Measurements from ENCODE around the gene SLC9A9. TPM values are rescaled to one million over a fixed set of nuclear protein-coding genes. Genes with fewer than 3 reads are reported as not detected.

SLC9A9 gene
- total RNA-seq, 2 donors from 2014 or later = 4.3 to 5.2 TPM

DNA sequence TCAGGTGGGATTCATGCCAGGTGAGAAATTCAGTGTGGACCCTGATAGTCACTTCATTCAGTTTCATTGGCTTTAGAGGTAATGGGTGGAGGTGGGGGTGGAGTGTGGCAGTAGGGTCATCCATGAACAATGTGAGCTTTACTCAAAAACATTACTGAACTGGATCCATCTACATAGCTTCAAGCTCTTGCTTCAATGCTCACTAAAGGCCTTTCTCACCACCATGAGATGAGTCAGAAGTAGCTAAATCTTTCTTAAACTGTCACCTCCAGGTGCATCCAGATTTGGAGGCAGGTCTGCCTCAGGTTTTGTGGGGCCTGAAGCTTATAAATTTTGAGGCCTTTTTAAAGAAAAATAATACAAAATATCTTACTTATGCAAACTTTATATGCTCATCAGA, 365.1 kb downstream of the SLC9A9 start:
- Mint-ChIP-seq H3K27me3 (ENCODE audit: low read depth) (no peaks in the 10 kb centered on the region), H3K9me3 (no peaks in the 10 kb centered on the region), H3K4me1 (ENCODE audit: low read depth) (no peaks in the 10 kb centered on the region), H3K36me3 (ENCODE audit: insufficient read depth in 2 of 2) (peaks cover 0 to 3% of the 10 kb centered on the region in 2 donors), H3K4me3 (no peak overlapping the region), H3K27ac (no peak overlapping the region)
- DNase-seq = no peak
- no peak for ATAC-seq (replicated peaks in 1 of 2)

DNA sequence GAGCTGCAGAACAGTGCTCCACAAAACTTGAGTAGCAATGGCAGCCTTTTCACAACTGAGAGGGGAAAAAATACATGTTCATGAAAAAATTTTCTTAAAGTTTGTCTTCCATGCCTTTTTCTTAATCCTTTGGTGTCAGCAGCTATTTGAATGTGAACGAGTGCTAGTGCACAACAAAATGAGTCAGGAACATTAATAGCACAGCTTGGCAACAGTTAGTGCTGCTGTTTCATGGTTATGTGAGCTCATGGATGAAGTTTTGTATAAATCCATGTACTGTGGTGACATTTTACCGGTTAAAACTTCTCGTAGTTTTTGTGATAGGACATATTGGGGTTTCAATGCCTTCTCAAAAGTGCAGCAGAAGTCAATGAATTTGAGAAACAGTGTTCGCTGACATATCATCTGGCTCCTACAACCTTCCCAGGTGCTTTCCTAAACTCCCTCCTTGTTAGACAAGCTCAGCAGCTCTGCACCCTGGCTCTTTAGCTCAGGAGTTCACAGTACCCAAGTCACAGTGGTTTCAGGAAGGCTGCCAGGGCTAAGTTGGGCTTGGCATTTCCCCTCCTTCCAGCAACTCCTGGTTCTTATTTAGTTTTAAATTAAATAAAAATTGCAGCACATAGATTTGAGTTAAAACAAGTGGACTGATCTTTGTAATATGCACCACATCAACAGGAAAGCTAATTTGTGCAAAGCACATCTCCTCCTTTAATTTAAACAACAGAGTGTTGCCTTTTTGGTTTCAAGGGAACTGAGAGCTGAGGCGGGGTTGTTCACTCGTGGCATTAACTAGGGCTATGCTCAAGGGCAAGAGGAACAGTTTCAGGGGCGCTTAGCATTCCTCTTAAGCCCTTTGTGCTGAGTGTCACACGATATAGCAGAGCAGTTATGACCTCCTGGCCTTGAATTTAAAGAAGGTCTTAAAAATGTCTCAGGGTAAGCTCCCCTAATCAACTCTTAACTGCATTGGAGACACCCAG, 365.9 kb downstream of the SLC9A9 start:
- DNase-seq (no peak), ATAC-seq (replicated peaks in 1 of 2) (no peak)
- Mint-ChIP-seq H3K27ac (no peak overlapping the region), H3K27me3 (ENCODE audit: low read depth) (no peaks in the 10 kb centered on the region), H3K36me3 (ENCODE audit: insufficient read depth in 2 of 2) (peaks cover 0 to 3% of the 10 kb centered on the region in 2 donors), H3K9me3 (no peaks in the 10 kb centered on the region), H3K4me1 (ENCODE audit: low read depth) (no peaks in the 10 kb centered on the region), H3K4me3 (no peak overlapping the region)

DNA sequence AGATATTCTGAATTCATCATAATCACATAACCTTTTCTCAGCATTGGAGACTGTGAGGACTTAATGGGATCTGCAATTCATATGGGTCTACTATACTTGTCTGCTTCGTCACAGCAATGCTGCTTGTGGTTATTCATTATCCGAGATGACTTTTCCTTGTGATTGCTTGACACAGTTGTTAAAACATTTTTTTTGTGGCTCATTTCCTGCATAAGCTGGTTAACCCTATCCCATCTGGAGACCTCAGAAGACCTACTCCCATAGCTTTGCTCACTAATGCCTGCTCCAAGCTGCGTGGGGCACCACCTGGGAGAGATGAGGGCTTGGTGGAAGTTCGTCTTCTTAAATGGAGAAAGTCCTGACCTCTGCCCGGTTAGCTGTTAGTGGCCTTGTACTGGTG, 367.9 kb downstream of the SLC9A9 start:
- Mint-ChIP-seq H3K9me3 (no peaks in the 10 kb centered on the region), H3K36me3 (ENCODE audit: insufficient read depth in 2 of 2) (peaks cover 0 to 3% of the 10 kb centered on the region in 2 donors), H3K27me3 (ENCODE audit: low read depth) (no peaks in the 10 kb centered on the region), H3K4me1 (ENCODE audit: low read depth) (no peaks in the 10 kb centered on the region), H3K4me3 (no peak overlapping the region), H3K27ac (no peak overlapping the region)
- ATAC-seq (replicated peaks in 1 of 2) = no peak
- DNase-seq = no peak

DNA sequence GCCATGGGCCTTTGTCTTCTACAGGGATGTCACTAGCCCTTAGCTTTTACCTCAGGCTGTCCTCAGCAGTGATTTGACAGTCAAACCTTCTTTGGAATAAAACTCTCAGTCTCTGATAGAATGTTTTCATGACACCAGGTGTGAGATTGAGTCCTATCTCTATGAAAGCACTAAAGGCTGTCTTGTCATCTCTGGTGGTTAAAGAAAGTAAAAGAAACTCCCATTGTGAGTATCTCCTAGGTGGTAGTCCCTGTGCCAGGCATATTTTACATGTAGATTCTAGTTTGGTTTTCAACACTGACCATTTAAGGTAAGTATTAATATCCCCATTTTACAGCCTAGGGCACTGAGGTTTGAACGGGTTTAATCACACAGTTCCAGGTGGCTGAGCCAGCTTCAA, 368.5 kb downstream of the SLC9A9 start:
- H3K4me3 Mint-ChIP-seq = no peak overlapping the region
- H3K27ac Mint-ChIP-seq = no peak overlapping the region
- H3K36me3 Mint-ChIP-seq (ENCODE audit: insufficient read depth in 2 of 2) = peaks cover 0 to 3% of the 10 kb centered on the region in 2 donors
- H3K27me3 Mint-ChIP-seq (ENCODE audit: low read depth) = no peaks in the 10 kb centered on the region
- no peak for ATAC-seq (replicated peaks in 1 of 2)
- no peaks in the 10 kb centered on the region for H3K9me3 Mint-ChIP-seq
- DNase-seq = no peak
- no peaks in the 10 kb centered on the region for H3K4me1 Mint-ChIP-seq (ENCODE audit: low read depth)

DNA sequence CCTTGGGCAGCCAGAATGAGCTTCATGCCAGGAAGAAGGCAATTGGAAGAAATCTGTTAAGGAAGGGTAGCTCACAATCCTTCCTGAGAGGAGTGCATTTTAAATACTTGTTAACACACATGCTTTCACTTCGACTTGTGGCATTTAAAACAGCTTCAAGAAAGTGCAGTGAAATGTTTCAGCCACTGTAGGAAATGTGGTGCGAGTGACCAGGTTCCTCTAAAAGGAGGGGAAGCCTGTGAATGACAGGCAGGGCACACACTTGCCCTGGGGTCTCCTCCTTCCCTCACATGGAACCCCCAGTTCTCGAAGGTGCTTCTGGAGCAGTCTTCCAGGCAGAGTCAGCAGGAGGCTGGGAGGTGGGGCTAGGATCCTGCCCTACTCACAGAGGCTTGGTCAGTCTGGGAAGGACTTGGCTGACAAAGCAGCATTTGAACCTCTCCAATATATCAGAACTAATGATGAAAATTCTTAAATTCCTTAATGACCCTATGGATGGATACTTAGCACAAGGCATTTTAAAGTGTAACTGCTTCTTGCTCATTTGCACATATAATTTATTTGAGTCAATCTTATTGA, 370.1 kb downstream of the SLC9A9 start:
- Mint-ChIP-seq H3K4me1 (ENCODE audit: low read depth) (no peaks in the 10 kb centered on the region), H3K4me3 (no peak overlapping the region), H3K27me3 (ENCODE audit: low read depth) (no peaks in the 10 kb centered on the region), H3K36me3 (ENCODE audit: insufficient read depth in 2 of 2) (no peaks in the 10 kb centered on the region), H3K27ac (no peak overlapping the region), H3K9me3 (no peaks in the 10 kb centered on the region)
- ATAC-seq (replicated peaks in 1 of 2) = no peak
- DNase-seq = no peak

DNA sequence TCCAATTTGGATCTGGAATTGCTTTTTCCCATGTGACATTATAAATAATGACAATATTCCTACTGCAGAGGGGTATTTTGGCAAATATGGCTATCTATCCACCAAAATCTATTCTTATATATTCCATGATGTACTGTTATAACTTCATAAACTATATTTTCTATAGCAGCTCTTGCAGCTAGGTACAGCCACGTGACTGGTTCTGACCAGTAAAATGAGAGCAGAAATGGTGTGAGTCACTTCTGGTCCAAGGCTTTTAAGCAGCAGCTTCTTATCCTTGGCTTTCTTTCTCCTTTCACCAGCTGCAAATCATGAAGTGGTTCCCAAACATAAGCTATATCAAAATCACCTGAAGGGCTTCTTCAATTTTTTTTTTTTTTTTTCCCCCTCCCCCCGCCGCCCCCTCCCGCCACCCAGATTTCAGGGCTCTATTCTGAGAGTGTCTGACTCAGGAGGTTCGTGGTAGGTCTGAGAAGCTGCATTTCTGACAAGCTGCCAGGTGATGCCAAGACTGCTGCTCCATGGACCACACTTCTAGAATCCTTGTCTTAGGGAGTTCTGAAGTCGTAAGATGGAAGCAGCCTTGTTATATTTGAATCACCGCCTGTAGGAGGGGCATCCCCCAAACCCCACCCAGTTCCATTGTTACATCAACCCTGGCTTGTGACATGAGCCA, 371.2 kb downstream of the SLC9A9 start:
- Mint-ChIP-seq H3K36me3 (ENCODE audit: insufficient read depth in 2 of 2) (no peaks in the 10 kb centered on the region), H3K27me3 (ENCODE audit: low read depth) (no peaks in the 10 kb centered on the region), H3K4me1 (ENCODE audit: low read depth) (no peaks in the 10 kb centered on the region), H3K27ac (no peak overlapping the region), H3K9me3 (no peaks in the 10 kb centered on the region), H3K4me3 (no peak overlapping the region)
- ATAC-seq (replicated peaks in 1 of 2) (peak; percentile 31 to 43), DNase-seq (peak in 1 of 2 donors; percentile 1)

DNA sequence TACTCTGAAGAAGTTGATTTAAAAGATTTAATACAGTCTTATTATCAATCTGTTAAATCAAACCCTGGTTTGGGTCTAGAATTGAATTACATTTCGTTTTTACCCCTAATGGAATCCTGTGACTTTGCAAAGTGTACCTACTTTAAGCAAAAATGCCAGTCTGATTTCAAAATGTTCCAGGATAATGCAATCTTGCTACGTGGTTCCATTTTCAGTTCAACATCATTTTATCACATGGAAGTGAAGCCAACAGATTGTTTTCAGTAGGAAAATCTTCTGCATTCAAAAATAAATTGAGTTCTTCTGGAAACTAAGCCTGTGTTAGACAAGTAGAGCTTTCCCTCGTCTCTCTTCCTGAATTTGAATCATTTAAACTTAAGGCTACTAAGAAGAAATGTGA, 372.3 kb downstream of the SLC9A9 start:
- Mint-ChIP-seq H3K27me3 (ENCODE audit: low read depth) (no peaks in the 10 kb centered on the region), H3K27ac (no peak overlapping the region), H3K9me3 (no peaks in the 10 kb centered on the region), H3K36me3 (ENCODE audit: insufficient read depth in 2 of 2) (no peaks in the 10 kb centered on the region), H3K4me3 (no peak overlapping the region), H3K4me1 (ENCODE audit: low read depth) (no peaks in the 10 kb centered on the region)
- DNase-seq (no peak), ATAC-seq (replicated peaks in 1 of 2) (no peak)

DNA sequence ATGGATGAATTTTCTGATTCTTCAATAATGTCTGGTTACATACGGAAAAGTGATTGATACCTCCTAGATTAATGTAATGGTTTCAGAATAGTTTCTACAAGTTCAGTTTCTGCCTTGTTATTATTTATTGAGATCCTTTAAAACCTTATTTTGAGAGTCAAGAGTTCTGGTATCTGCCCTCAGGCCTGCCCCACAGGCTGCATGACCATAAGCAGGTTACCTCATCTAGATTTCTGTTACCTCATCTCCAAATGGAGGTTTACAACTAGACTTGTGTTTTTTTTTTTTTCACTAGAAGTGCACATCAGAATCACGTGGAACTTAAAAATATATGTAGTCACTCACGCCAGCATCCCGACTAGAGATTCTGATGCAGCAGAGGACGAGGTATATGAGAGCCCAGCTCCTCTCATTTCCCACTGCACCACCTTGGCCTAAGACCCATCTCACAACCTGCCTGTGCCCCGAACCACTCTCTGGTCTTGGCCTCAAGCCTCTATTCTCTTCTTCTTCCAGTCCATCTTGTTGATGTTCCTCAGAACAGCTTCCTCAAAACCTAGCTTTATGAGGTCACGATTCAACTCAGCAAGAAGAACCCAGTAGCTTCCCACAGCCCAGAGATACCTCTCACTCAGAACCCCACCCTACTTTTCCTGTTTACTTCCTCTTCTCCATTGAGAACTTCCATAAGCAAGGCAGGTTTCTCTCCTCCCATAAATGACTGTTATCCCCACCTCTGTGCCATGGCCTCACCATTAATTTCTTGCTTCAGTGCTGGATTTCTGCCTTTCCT, 375.3 kb downstream of the SLC9A9 start:
- H3K27ac Mint-ChIP-seq = no peak overlapping the region
- H3K9me3 Mint-ChIP-seq = no peaks in the 10 kb centered on the region
- H3K36me3 Mint-ChIP-seq (ENCODE audit: insufficient read depth in 2 of 2) = no peaks in the 10 kb centered on the region
- no peak for DNase-seq
- no peaks in the 10 kb centered on the region for H3K27me3 Mint-ChIP-seq (ENCODE audit: low read depth)
- H3K4me1 Mint-ChIP-seq (ENCODE audit: low read depth) = no peaks in the 10 kb centered on the region
- no peak for ATAC-seq (replicated peaks in 1 of 2)
- H3K4me3 Mint-ChIP-seq = no peak overlapping the region

DNA sequence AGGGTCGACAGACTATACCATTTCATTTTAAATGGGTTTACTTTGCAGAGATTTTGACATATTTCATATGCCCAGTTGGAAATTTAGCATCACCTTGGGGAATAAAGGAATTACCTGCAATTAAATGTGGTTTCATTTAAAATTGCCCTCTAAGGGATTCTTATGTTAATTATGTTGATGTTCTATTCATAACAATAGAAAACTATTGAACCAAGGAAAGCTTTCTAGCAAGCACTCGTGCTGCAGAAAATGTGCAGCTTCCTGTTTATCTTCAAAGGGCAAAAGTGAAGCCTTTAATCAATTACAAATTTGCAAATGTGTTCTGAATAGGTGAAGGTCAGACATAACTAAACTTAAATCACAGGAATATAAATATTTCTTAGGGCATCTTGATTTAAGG, 376.6 kb downstream of the SLC9A9 start:
- Mint-ChIP-seq H3K9me3 (no peaks in the 10 kb centered on the region), H3K27me3 (ENCODE audit: low read depth) (no peaks in the 10 kb centered on the region), H3K4me1 (ENCODE audit: low read depth) (no peaks in the 10 kb centered on the region), H3K27ac (no peak overlapping the region), H3K4me3 (no peak overlapping the region), H3K36me3 (ENCODE audit: insufficient read depth in 2 of 2) (peaks cover 0 to 2% of the 10 kb centered on the region in 2 donors)
- DNase-seq = no peak
- ATAC-seq (replicated peaks in 1 of 2) = no peak

DNA sequence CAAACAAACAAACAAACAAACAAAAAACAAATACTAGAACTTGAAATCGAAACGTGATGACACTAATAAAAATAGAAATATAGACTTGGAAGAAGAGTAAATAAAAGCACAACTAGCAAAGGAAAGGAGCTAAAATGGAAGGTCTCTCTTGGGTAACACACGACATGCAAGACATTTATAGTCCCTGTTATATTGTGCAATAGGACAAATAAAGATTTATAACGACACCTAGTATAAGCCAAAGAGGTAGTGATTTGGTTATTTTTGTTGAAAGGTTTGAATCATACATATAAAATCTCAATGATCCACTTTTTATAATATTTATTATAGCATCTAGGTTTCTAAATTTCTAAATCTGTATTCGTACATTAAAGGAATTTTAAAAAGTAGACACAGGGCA, 379.1 kb downstream of the SLC9A9 start:
- DNase-seq = no peak

DNA sequence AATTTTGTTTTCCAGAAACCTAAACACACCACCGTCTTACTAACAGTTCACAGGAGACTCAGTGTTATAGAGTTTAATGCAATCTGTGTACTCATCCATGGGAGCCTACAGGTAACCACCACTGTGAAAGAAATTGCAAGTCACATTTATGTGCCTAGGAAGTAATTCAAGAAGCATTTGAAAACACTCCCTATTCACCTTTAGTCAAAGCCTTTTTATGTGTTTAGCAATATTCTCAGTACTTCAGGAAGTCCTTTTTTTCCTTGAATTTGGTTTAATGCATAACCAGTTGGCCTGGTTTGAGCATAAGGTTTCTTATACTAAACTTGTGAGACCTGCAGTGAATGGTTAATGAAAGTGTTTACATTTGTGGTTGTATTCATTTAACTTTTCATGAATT, 382.6 kb downstream of the SLC9A9 start:
- H3K4me1 Mint-ChIP-seq (ENCODE audit: low read depth) = no peaks in the 10 kb centered on the region
- no peaks in the 10 kb centered on the region for H3K9me3 Mint-ChIP-seq
- no peak overlapping the region for H3K27ac Mint-ChIP-seq
- H3K36me3 Mint-ChIP-seq (ENCODE audit: insufficient read depth in 2 of 2) = peaks cover 0 to 2% of the 10 kb centered on the region in 2 donors
- no peak for ATAC-seq (replicated peaks in 1 of 2)
- DNase-seq = no peak
- no peak overlapping the region for H3K4me3 Mint-ChIP-seq
- H3K27me3 Mint-ChIP-seq (ENCODE audit: low read depth) = no peaks in the 10 kb centered on the region

More for the DNA sequence above, 379.1 kb downstream of the SLC9A9 start:
- H3K4me3 Mint-ChIP-seq = no peak overlapping the region
- H3K4me1 Mint-ChIP-seq (ENCODE audit: low read depth) = no peaks in the 10 kb centered on the region
- no peaks in the 10 kb centered on the region for H3K27me3 Mint-ChIP-seq (ENCODE audit: low read depth)
- no peak overlapping the region for H3K27ac Mint-ChIP-seq
- H3K9me3 Mint-ChIP-seq = no peaks in the 10 kb centered on the region
- no peak for ATAC-seq (replicated peaks in 1 of 2)
- H3K36me3 Mint-ChIP-seq (ENCODE audit: insufficient read depth in 2 of 2) = peaks cover 0 to 2% of the 10 kb centered on the region in 2 donors

DNA sequence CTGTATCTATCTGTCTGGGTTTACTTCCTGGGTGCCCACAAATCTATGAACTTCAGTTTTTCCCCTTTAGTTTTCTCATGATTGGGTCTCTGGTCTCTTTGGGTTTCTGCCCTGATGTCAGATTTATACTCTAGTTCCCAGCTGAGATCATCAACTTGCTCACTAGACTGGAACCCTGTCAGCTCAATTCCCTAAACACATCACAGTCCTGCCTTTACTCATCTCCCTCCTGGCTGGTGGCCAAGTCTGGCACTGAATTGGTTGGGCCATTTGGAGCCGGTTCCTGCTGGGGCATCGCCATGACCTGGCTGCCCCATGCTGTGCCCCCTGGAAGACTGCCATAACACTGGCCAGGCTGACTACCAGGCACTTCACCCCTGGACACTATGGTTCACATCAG, 383.4 kb downstream of the SLC9A9 start:
- ATAC-seq (replicated peaks in 1 of 2) (peak in 1 of 2 donors; percentile 36), DNase-seq (no peak)
- Mint-ChIP-seq H3K4me3 (no peak overlapping the region), H3K36me3 (ENCODE audit: insufficient read depth in 2 of 2) (peaks cover 0 to 2% of the 10 kb centered on the region in 2 donors), H3K27ac (no peak overlapping the region), H3K27me3 (ENCODE audit: low read depth) (no peaks in the 10 kb centered on the region), H3K9me3 (peaks cover 0 to 6% of the 10 kb centered on the region in 2 donors), H3K4me1 (ENCODE audit: low read depth) (no peaks in the 10 kb centered on the region)
